GM12892 (cell line): ENCODE data around the gene FBXO33.

ENCODE experiments used
- POLR2A ChIP-seq: IDR thresholded peaks from 2 replicates; pipeline ENCODE4 v1.6.1; 2011; ENCODE audit warnings: low read depth, low read length, control low read depth
- TAF1 ChIP-seq: IDR thresholded peaks from 2 replicates; pipeline ENCODE4 v1.6.1; 2011; ENCODE audit warnings: low read depth, mild to moderate bottlenecking, control low read depth, low read length, borderline replicate concordance

GRCh38 chr14:39469094-39469710, 37.0 kb upstream of the FBXO33 start:
- TF ChIP-seq POLR2A (no peak), TAF1 (no peak)
